H1 (cell line): ENCODE measurements around the gene DNAJC24. TPM values are rescaled to one million over a fixed set of nuclear protein-coding genes. Genes with fewer than 3 reads are reported as not detected.

Experiments
- BRCA1 ChIP-seq: IDR thresholded peaks from 2 replicates; pipeline ENCODE4 v1.6.1; 2012; ENCODE audit warnings: low read depth, low read length, improper control_type of control experiment
- CEBPB ChIP-seq: IDR thresholded peaks from 2 replicates; pipeline ENCODE4 v1.6.1; 2012; ENCODE audit warnings: low read depth, low read length
- EP300 ChIP-seq, 2 experiments: IDR thresholded peaks; 1 replicate in 1 of 2; 2 replicates in 1 of 2; pipeline ENCODE4 v1.6.1; 2011 to 2012; ENCODE audit warnings: low read depth in 2 of 2, low read length in 2 of 2, mild to moderate bottlenecking in 2 of 2, borderline replicate concordance in 1 of 2, inconsistent platforms in 1 of 2, moderate library complexity in 1 of 2
- GABPA ChIP-seq: IDR thresholded peaks from 2 replicates; pipeline ENCODE4 v1.6.1; 2011; ENCODE audit warnings: mild to moderate bottlenecking, low read length, moderate library complexity, borderline replicate concordance; ENCODE audit not compliant: insufficient read depth
- HDAC6 ChIP-seq: IDR thresholded peaks from one replicate; pipeline ENCODE4 v1.7.1; 2012; ENCODE audit warnings: low read depth, mild to moderate bottlenecking, inconsistent platforms, low read length, moderate library complexity
- MAFK ChIP-seq: IDR thresholded peaks from 2 replicates; pipeline ENCODE4 v1.6.1; 2012; ENCODE audit warnings: low read depth, mild to moderate bottlenecking, improper control_type of control experiment, low read length
- RBBP5 ChIP-seq: IDR thresholded peaks from 2 replicates; pipeline ENCODE4 v1.7.1; 2012; ENCODE audit warnings: low read depth, mild to moderate bottlenecking, inconsistent platforms, low read length, moderate library complexity, borderline replicate concordance
- RXRA ChIP-seq: IDR thresholded peaks from 2 replicates; pipeline ENCODE4 v1.6.1; 2011; ENCODE audit warnings: low read depth, mild to moderate bottlenecking, low read length, moderate library complexity; ENCODE audit not compliant: insufficient read depth
- polyA plus RNA-seq, 7 experiments: library from polyadenylated mRNA; depleted of rRNA in 3 of 7; stranded (reverse) in 5 of 7; unstranded in 2 of 7; fragments of >200 nt in 5 of 7; fragments of 200-250 nt in 2 of 7; gene quantifications; 1 replicate in 5 of 7; 2 replicates in 1 of 7; 4 replicates in 1 of 7; pipeline versions ENCODE4 v1.2.1 to v1.2.3, GENCODE V29; 2011 to 2013; ENCODE audit warnings: missing spikeins in 2 of 7, mixed read lengths in 2 of 7
- total RNA-seq: library from RNA; stranded (reverse); fragmentation: NEBNext Ultra II Directional; extraction: Animal tissue kit (Norgen Biotek cat#: 25700); gene quantifications from 2 replicates; pipeline ENCODE4 v1.2.1, GENCODE V29; 2021

The DNAJC24 gene
- total and polyA plus RNA-seq, 2 of the 8 experiments (the other 6 are each of a cell fraction or from before 2014, with no cell fraction given), result 7.2 to 21.1 TPM

- TF ChIP-seq EP300 (IDR thresholded peaks at IDR 0.05; ENCODE audit: borderline replicate concordance in 1 of 2, low read depth in 2 of 2, low read length in 2 of 2), result no peak
- TF ChIP-seq HDAC6, result no peak
- TF ChIP-seq CEBPB, result no peak
- TF ChIP-seq MAFK, result no peak
- no peak for TF ChIP-seq BRCA1
- TF ChIP-seq RXRA, result no peak
- no peak for TF ChIP-seq RBBP5
- TF ChIP-seq GABPA, result no peak
- TF ChIP-seq, all 59 proteins: peak for 0
These were observed 38.5 kb downstream of the DNAJC24 start (continued) for GRCh38 chr11:31408201-31408600.
